ENCODE measurements around the gene TRAF4. TPM values are rescaled to one million over a fixed set of nuclear protein-coding genes. Genes with fewer than 3 reads are reported as not detected.
A peak's percentile ranks its signal among the peaks of the same experiment; 100 is the strongest.

The TRAF4 gene, protein sequence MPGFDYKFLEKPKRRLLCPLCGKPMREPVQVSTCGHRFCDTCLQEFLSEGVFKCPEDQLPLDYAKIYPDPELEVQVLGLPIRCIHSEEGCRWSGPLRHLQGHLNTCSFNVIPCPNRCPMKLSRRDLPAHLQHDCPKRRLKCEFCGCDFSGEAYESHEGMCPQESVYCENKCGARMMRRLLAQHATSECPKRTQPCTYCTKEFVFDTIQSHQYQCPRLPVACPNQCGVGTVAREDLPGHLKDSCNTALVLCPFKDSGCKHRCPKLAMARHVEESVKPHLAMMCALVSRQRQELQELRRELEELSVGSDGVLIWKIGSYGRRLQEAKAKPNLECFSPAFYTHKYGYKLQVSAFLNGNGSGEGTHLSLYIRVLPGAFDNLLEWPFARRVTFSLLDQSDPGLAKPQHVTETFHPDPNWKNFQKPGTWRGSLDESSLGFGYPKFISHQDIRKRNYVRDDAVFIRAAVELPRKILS
- 24.0 and 29.2 TPM in 2 replicates for total RNA-seq

GRCh38 chr17:28743243-28744103, at the start of gene TRAF4:
TSS of gene TRAF4 (plus strand) at chr17:28744011. CDS start at chr17:28744113, 102 bp downstream.
- DNase-seq (ENCODE audit: low read depth in 2 of 2): peak in 1 of 2 donors; percentile 80

- DNase-seq (ENCODE audit: low read depth in 2 of 2): no peak
Measured at GRCh38 chr17:28698253-28698941, 45.4 kb upstream of the TRAF4 start.

DNA sequence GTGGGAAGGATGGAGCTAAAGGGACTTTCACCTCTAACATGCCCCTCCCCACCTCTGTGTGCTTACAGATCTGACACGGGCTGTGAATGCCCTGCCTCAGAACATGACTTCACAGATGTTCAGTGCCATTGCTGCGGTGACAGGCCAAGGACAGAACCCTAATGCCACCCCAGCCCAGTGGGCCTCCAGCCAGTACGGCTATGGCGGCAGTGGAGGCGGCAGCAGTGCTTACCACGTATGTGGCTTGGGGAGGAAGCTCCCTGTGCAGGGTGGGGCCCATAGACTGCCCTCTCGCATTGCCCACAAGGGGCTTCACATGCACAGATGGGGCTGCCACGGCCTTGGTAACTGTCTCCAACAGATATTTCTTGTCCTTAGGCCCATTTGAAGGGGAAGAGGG, 43.5 kb upstream of the TRAF4 start:
- no peak for DNase-seq (ENCODE audit: low read depth in 2 of 2)

DNA sequence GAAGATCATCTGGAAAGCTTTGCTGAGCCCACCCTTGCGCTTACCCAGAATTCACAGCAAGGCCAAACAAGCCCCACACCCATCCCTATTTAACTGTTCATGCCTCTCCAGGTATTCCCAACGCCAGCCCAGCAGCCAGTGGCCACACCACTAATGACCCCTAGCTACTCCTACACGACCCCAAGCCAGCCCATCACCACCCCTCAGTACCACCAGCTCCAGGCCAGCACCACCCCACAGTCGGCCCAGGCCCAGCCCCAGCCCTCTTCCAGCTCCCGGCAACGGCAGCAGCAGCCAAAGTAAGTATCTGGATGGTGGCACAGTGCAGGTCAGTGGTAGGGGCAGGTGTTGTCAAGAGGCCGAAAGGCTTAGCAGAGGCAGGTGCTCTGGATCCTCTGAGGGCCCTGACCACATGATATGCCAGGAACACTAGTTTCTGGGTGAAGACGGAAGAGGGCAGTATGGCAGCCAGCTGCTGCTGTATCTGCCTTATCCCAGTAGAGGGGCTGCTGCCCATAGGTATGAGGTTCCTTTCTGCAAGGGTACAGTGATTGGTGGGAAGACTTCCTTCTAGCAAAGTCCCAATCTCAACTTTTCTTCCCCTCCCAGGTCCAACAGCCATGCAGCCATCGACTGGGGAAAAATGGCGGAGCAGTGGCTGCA, 42.9 kb upstream of the TRAF4 start:
- DNase-seq (ENCODE audit: low read depth in 2 of 2): no peak

DNA sequence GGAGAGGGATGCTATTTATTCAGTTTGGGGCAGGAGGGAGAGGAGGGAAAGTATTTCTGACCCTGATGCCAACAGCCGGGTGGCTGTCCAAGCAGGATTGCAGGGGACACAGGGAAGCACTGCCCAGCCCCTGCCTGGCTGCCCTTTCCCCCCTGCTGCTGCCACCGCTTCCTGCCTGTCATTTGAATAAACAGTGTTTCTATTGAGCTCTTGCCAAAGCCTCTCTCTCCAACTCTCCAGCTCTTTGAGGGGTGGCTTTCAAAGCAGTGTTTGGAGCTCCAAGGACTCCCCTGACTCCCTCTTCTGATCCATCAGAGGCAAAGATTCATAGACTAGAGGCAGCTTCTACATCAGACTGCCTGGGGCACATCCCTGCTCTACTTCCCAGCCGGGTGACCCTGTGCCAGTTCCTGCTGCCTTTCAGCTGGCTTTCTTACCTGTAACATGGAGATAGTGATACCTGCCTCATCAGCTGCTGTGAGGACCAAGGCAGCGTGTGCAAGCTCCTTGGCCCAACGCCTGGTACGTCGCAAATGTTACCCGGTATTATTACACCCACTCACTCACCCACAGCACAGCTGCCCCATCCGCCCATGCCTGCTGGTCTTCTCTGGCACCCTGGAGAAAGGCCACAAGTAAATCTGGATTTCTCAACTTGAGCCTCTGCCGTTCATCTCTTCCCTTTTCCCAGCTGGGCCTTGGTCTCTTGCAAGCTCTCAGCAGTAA, 41.6 kb upstream of the TRAF4 start:
- DNase-seq (ENCODE audit: low read depth in 2 of 2): peak in 1 of 2 donors; percentile 20

DNA sequence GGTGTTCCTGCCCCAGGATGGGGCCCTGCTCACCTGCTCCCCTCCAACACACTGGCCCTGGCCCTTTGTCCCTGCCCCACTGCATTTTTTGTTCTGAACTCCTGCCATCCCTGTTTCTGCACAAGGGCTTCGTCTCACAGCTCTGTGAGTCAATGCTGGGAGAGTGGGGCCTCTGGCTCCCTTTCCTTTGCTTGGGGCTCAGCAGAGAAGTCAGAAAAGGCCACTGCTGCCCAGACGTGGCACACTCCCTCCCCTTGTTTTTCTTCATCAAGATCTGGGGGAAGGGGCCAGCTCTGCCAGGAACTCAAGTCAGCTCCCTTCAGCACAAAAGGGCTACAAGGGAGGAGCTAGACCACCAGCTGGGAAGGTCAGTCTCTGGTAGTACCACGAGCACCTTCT, 41.1 kb upstream of the TRAF4 start:
- DNase-seq (ENCODE audit: low read depth in 2 of 2): no peak

DNA sequence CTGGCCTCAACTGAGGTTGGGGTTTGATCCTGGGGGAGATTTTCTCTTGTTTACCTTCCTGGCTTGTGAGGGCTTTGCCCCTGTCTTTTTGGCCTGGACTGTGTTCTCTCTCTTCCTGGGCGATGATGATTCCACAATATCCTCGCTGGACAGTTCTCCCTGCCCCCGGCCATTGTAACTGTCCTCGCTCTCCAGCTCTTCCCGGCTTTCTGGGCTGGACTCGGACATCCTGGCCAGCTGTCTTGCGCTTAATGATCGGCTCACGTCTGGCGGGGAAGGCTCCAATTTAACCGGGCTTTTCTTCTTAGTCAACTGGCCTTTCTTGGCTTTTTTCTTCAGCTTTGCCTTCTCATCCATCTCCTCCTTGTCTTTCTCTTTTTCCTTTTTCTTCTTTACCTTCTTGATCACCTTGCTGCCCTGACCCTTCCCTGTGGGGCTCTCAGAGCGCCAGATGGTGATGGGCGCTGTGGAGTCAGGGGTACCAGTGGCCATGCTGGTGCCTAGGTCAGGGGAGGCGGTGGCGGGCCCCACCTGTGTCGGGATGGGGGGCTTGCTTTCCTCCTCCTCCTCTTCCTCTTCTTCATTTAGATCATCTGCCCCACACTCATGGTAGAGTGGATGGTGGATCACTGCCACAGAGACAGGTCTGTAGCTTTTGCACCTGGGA, 40.1 kb upstream of the TRAF4 start:
- DNase-seq (ENCODE audit: low read depth in 2 of 2): no peak

GRCh38 chr17:28704219-28704858, 39.5 kb upstream of the TRAF4 start:
- no peak for DNase-seq (ENCODE audit: low read depth in 2 of 2)

GRCh38 chr17:28705074-28705659, 38.6 kb upstream of the TRAF4 start:
- DNase-seq (ENCODE audit: low read depth in 2 of 2): no peak

DNA sequence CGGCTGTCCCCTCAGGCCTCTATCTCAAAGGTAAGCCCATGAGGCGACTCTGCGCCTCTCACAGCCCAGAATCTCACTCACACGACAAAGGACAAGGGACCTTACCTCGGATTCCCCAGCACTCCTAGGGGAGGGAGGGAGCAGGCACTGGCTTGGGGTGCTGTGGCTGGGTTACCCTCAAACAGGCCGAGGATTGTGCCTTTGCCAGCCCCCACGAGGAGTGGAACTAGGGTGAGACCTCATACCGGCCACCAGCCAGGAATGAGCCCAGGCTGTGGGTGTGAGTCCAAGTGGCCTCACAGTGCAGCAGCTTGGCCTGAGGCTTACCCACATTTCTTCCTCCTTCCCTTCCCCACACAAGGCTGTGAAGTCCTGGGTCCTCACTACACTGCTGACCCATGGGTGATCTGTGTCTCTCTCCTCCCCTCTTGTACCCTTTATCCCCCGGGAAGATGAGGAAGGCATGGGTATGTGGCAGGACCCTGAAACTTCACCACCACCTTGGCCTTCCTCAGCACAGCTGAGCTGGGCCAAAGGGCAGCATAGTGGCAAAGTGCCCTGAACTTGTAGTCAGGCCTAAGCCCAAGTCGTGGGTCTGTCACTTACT, 38.0 kb upstream of the TRAF4 start:
- no peak for DNase-seq (ENCODE audit: low read depth in 2 of 2)

DNA sequence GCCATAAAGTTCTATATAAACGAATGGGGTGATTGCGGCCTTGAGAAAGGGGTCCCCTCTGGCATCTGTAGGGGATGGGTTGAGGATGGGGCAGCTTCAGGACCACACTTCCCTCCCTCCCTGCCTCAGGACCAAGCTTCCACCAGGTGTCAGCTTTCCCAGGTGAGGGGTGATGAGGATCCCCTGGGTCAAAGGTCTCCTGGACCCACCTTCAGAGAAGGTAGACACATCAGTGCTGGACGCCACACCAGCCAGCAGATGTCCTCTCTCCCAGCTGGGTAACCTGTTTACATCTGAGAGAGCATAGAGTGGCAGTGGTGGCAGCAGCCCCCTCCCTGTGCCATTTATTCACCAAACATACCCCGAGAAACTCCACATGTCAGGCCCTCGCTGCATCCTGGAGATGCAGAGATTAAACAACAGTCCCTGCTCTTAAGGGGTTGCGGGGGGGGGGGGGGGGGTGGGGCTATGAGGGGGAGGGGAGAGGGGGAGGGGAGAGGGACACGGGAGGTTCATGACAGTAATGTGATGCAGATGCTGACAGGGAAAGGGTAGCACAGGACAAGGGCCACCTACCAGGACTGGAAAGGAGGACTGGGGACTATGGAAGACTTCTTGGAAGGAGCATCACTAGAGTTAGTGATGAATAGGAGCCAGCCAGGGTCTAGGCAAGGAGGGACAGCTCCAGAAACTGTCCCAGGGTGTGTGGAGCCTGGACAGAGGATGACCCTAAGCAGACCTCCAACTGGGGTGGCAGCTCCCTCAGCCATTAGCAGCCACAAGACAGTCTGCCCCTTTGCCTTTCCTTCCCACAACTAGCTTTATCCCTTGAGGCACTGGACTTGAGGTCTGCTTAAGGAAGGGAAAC, 37.1 kb upstream of the TRAF4 start:
- no peak for DNase-seq (ENCODE audit: low read depth in 2 of 2)

DNA sequence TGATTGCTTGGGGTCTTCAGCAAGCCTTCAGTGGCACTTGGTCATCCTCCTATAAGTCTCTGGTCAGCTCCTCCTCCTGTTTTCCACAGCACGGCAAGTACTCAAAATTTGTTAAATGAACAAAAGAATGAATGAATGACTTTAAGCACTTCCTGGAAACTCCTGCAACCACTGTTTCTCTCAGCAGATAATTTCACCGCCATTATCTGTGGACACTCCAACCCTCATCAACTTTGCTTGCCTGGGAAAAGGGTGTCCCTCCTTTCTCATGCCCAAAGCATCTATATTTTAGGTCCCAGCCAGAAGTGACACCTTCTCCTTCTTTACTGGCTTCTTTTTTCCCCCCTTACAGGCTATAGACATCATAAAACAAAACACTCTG, 36.5 kb upstream of the TRAF4 start:
- no peak for DNase-seq (ENCODE audit: low read depth in 2 of 2)

DNA sequence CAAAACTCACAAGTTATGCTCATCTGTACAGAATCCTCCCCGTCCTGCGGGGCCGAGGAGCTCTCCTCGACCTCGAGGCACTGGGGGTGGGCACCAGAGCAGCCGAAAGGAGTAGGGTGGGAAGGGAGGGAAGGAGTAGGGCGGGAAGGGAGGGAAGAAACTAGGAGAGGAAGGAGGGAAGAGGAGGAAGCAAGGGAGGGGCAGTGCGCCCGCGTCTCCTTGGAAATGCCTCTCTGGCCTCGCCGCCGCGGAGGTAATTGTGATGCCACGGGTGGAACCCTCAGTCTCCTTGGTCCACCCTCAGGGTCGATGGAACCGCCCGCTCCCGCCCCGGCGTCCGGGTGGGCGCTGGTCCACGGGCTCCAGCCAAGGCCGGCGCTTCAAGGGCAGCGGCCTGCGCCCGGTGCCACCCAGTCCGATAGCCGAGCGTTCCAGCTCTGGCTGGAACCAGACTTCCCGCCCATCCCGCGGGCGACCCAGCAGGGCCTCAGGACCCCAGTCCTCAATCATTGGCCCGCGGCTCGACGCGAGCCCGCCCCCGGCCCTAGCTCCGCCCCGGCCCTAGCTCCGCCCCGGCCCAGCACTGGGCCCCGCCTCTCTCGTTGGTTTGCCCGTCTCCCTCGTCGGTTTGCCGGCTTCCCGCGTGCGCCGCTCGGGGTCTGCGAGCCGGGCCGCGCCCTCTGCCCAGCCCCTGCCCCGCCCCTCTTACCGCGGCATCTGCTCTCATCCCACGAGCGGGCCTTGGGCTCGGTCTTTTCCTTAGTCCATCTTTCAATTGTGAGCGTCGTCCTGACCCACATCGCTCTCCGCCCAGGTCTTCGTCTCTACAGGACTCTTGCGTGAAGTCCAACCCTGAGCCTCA, 32.7 kb upstream of the TRAF4 start:
- DNase-seq (ENCODE audit: low read depth in 2 of 2): peak; percentile 25 to 91

DNA sequence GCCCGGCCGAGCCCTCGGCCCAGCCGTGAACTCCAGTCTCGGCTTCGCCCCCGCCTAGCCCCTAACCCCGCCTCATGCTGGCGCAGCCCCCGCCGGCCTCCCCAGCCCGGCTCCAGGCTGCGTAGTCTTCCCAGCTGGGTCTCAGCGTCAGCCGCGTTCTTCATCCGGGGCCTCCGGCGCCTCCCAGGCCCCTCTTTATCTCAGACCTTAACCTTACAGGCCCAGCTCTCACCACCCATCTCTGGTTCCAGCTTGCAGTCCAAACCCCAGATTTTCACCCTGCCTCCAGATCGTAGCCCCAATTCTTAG, 32.1 kb upstream of the TRAF4 start, which contains the start of gene PROCA1:
PROCA1 (minus strand) TSS at position 166 of the 309 bp plus-strand sequence. CDS start 228 bp downstream, outside the sequence.
- DNase-seq (ENCODE audit: low read depth in 2 of 2): no peak

GRCh38 chr17:28712032-28712704, 31.6 kb upstream of the TRAF4 start:
- DNase-seq (ENCODE audit: low read depth in 2 of 2): no peak

DNA sequence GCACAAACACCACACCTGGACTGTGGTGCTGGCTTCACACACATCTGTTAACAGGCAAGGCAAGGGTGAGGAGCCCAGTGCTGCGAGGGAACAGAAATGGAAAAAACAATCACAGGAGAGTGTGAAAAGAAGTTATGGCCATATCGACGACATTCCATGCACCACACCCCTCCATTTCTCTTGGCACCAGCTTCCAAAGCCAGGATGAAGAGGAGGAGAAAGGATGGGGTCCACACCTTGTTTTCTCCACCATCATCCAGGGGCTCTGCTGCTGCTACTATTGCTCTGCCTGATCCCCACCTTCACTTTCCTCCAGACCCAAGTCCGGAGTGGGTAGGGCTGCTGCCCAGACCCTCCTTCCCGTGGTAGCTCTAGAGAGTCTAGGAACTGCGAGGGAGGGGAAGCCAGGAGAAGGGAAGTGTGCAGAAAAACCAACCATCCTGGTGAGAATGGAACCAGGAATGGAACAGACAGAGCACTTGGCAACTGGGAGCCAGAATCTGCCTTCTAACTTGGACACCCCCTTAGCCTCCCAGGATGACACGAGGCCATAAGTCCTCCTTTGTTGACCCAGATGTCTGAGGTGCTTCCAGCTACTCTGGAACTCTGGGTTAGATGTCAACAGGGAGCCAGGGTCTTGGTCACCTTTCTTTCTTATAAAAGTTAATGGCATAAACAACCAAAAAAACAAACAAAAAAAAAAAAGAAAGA, 31.0 kb upstream of the TRAF4 start:
- no peak for DNase-seq (ENCODE audit: low read depth in 2 of 2)

Measured in dermis microvascular lymphatic vessel endothelial cell (primary cell).